ENCODE measurements around the gene CALY. TPM values are rescaled to one million over a fixed set of nuclear protein-coding genes. Genes with fewer than 3 reads are reported as not detected.

CALY gene
- total RNA-seq, 3 donors from 2014 or later = 1.1 to 7.5 TPM; not detected in 1

- no peak for TF ChIP-seq CTCF (IDR thresholded peaks at IDR 0.05)
- no peak for DNase-seq
- H3K4me1 ChIP-seq (ENCODE audit: low read depth) = peaks cover 19% of the 10 kb centered on the region
- no peak for ATAC-seq
- intact Hi-C loops (cut with DNase I, micrococcal nuclease) = no loop called here
- no peak overlapping the region for H3K4me3 ChIP-seq
- H3K36me3 ChIP-seq (ENCODE audit: low read depth) = no peaks in the 10 kb centered on the region
- no peaks in the 10 kb centered on the region for H3K9me3 ChIP-seq
Observed at GRCh38 chr10:133328358-133329343, 8.0 kb downstream of the CALY start.

- DNase-seq (peak in 1 of 3 donors; percentile 22), ATAC-seq (no peak)
- intact Hi-C loops (cut with DNase I, micrococcal nuclease) = no loop called here
- TF ChIP-seq CTCF (IDR thresholded peaks at IDR 0.05) = no peak
- no peaks in the 10 kb centered on the region for H3K9me3 ChIP-seq
- H3K4me1 ChIP-seq (ENCODE audit: low read depth) = peaks cover 19% of the 10 kb centered on the region
- no peaks in the 10 kb centered on the region for H3K36me3 ChIP-seq (ENCODE audit: low read depth)
- no peak overlapping the region for H3K4me3 ChIP-seq
Observed at GRCh38 chr10:133327651-133328357, 8.9 kb downstream of the CALY start.

- no peak for TF ChIP-seq CTCF (IDR thresholded peaks at IDR 0.05)
Observed at GRCh38 chr10:133326745-133327650, 9.7 kb downstream of the CALY start.

GRCh38 chr10:133326223-133326551 lies 10.5 kb downstream of the CALY start:
- H3K4me1 ChIP-seq (ENCODE audit: low read depth) = peaks cover 19% of the 10 kb centered on the region
- H3K4me3 ChIP-seq = no peak overlapping the region
- no peak for TF ChIP-seq CTCF (IDR thresholded peaks at IDR 0.05)
- H3K36me3 ChIP-seq (ENCODE audit: low read depth) = no peaks in the 10 kb centered on the region
- ATAC-seq (no peak), DNase-seq (no peak)
- intact Hi-C loops (cut with DNase I, micrococcal nuclease) = no loop called here
- H3K9me3 ChIP-seq = no peaks in the 10 kb centered on the region

More at GRCh38 chr10:133326745-133327650, 9.7 kb downstream of the CALY start:
- ATAC-seq (no peak), DNase-seq (no peak)
- Histone ChIP-seq H3K4me1 (ENCODE audit: low read depth) (peaks cover 19% of the 10 kb centered on the region), H3K4me3 (no peak overlapping the region), H3K36me3 (ENCODE audit: low read depth) (no peaks in the 10 kb centered on the region), H3K9me3 (no peaks in the 10 kb centered on the region)
- intact Hi-C loops (cut with DNase I, micrococcal nuclease) = no loop called here

All from mucosa of descending colon (tissue), 3 donors.